Activated T-helper 9 cell treated with anti-CD3 and anti-CD28 coated beads, Interleukin-2, amount 50 U/mL, for 16 hours (primary cell): ENCODE data around the gene KRTAP5-10.
"Not testable (repeated sequence)": the region's sequence is repeated elsewhere in the genome, so short reads cannot be mapped to it uniquely, and the experiment has no call there.

Experiments used
- DNase-seq: peaks from one replicate; pipeline ENCODE4 v3.0.0-alpha.2; 2020; ENCODE audit warnings: low read depth

Gene KRTAP5-10

GRCh38 chr11:71565263-71565662, at the start of gene KRTAP5-10:
TSS of gene KRTAP5-10 (plus strand) at chr11:71565563. CDS start at chr11:71565588, 25 bp downstream.
- no peak for DNase-seq

GRCh38 chr11:71518506-71519471, 46.6 kb upstream of the KRTAP5-10 start:
- no peak for DNase-seq

- DNase-seq, result no peak
Measured at GRCh38 chr11:71519546-71519945, 45.8 kb upstream of the KRTAP5-10 start.

- no peak for DNase-seq
Measured at GRCh38 chr11:71525188-71525937, 40.0 kb upstream of the KRTAP5-10 start.

- no peak for DNase-seq
Measured at GRCh38 chr11:71525938-71526495, 39.3 kb upstream of the KRTAP5-10 start.

- not testable (repeated sequence) for DNase-seq
Measured at GRCh38 chr11:71526796-71527575, 38.4 kb upstream of the KRTAP5-10 start, which contains the start of gene KRTAP5-7. TSS of gene KRTAP5-7 (plus strand) at chr11:71527267. CDS start at chr11:71527301, 34 bp downstream.

- DNase-seq, result no peak
Measured at GRCh38 chr11:71527576-71528210, 37.7 kb upstream of the KRTAP5-10 start.

- DNase-seq, result no peak
Measured at GRCh38 chr11:71530602-71531001, 34.8 kb upstream of the KRTAP5-10 start.

- no peak for DNase-seq
Measured at GRCh38 chr11:71532036-71532610, 33.2 kb upstream of the KRTAP5-10 start.

- DNase-seq, result not testable (repeated sequence)
Measured at GRCh38 chr11:71534711-71535608, 30.4 kb upstream of the KRTAP5-10 start.

- DNase-seq, result no peak
Measured at GRCh38 chr11:71535825-71536224, 29.5 kb upstream of the KRTAP5-10 start.

- DNase-seq, result no peak
Measured at GRCh38 chr11:71537537-71537936, 27.8 kb upstream of the KRTAP5-10 start.

- DNase-seq, result not testable (repeated sequence)
Measured at GRCh38 chr11:71537977-71538665, 27.2 kb upstream of the KRTAP5-10 start, which contains the start of gene KRTAP5-8. TSS of gene KRTAP5-8 (plus strand) at chr11:71538025. CDS start at chr11:71538056, 31 bp downstream.

- no peak for DNase-seq
Measured at GRCh38 chr11:71538666-71538990, 26.7 kb upstream of the KRTAP5-10 start.

GRCh38 chr11:71539017-71539416, 26.3 kb upstream of the KRTAP5-10 start:
- no peak for DNase-seq

GRCh38 chr11:71539971-71540370, 25.4 kb upstream of the KRTAP5-10 start:
- DNase-seq, result not testable (repeated sequence)

GRCh38 chr11:71540521-71541304, 24.6 kb upstream of the KRTAP5-10 start:
- not testable (repeated sequence) for DNase-seq

- no peak for DNase-seq
Measured at GRCh38 chr11:71542382-71542781, 23.0 kb upstream of the KRTAP5-10 start.
